ENCODE measurements around the gene NME7. TPM values are rescaled to one million over a fixed set of nuclear protein-coding genes. Genes with fewer than 3 reads are reported as not detected.

Gene NME7
- total and polyA plus RNA-seq, 10 donors: 4.0 to 22.0 (median 9.7) TPM

DNA sequence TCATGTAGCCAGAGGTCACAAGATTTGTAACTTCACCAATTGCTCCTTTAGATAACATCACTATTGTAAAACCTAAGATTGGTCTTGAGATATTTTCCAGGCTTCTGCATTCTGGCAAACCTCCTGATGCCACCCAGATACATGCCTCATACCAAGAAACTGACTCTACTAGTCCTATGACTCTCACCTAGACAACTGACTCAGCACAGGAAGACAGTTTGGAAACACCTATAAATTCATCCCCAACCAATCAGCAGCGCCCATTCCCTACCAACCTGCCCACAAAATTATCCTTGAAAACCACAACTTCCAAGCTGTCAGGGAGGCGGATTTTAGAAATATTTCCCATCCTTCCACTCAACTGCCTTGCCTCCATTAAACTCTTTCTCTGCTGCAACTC, 2.6 kb downstream of the NME7 start:
- TF ChIP-seq POLR2AphosphoS5 (IDR thresholded peaks at IDR 0.05) (no peak), POLR2A (IDR thresholded peaks at IDR 0.05) (no peak)
- TF ChIP-seq, protein P1, sequence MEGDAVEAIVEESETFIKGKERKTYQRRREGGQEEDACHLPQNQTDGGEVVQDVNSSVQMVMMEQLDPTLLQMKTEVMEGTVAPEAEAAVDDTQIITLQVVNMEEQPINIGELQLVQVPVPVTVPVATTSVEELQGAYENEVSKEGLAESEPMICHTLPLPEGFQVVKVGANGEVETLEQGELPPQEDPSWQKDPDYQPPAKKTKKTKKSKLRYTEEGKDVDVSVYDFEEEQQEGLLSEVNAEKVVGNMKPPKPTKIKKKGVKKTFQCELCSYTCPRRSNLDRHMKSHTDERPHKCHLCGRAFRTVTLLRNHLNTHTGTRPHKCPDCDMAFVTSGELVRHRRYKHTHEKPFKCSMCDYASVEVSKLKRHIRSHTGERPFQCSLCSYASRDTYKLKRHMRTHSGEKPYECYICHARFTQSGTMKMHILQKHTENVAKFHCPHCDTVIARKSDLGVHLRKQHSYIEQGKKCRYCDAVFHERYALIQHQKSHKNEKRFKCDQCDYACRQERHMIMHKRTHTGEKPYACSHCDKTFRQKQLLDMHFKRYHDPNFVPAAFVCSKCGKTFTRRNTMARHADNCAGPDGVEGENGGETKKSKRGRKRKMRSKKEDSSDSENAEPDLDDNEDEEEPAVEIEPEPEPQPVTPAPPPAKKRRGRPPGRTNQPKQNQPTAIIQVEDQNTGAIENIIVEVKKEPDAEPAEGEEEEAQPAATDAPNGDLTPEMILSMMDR (IDR thresholded peaks at IDR 0.05 in 8 of 11, conservative IDR thresholded peaks at IDR 0.05 in 3 of 11): no peak
- 92 to 96% (median 95%) methylated on average over 2 of the region's 2 CpGs for WGBS, 5 donors
- intact Hi-C loops (cut with DNase I; ENCODE audit: low total_unique reads): loop anchor here (10.0 kb wide), 1 partner anchor 930 kb away; no protein-coding TSS in a partner anchor

DNA sequence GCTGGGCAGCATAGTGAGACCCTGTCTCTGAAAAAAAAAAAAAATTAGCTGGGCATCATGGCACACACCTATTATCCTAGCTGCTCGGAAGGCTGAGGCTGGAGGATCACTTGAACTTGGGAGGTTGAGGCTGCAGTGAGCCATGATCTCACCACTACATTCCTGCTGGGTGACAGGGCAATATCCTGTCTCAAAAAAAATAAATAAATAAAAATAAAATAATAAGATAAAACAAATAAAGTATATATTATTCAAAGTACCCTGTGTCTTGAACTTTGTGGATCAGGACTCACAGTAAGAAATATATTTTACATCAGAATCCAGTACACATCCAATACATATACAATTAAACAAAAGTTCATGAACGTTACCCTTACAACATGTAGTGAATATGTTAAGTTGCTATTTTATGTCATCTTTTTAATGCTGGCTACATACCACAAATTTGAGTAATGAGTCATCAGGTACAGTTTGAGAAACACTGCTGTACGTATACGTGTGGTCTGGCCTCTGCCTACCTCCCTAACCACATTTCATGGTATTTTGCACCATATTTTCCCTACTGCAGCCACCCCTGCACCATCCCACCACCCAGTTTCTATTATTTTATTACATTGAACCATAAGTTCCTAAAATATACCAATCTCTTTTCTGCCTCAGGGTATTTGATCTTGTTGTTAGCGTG, 4.4 kb downstream of the NME7 start:
- Histone ChIP-seq H3K27ac (no peak overlapping the region), H3K4me1 (peaks cover 0 to 26% (median 8%) of the 10 kb centered on the region in 6 donors), H3K27me3 (replicated peaks in 1 of 7) (no peaks in the 10 kb centered on the region), H3K4me3 (no peak overlapping the region), H3K9me3 (peaks cover 0 to 4% (median 0%) of the 10 kb centered on the region in 8 donors), H3K36me3 (no peaks in the 10 kb centered on the region)
- TF ChIP-seq, protein P1 (IDR thresholded peaks at IDR 0.05 in 8 of 11, conservative IDR thresholded peaks at IDR 0.05 in 3 of 11): no peak
- no peak for TF ChIP-seq POLR2AphosphoS5 (IDR thresholded peaks at IDR 0.05)
- TF ChIP-seq POLR2A (IDR thresholded peaks at IDR 0.05): no peak
- DNase-seq: no peak
- WGBS, 5 donors: 58 to 74% (median 66%) methylated on average over 5 of the region's 5 CpGs
- intact Hi-C loops (cut with DNase I; ENCODE audit: low total_unique reads): loop anchor here (10.0 kb wide), 1 partner anchor 928 kb away; no protein-coding TSS in a partner anchor

More for the DNA sequence above, 2.6 kb downstream of the NME7 start:
- peaks cover 0 to 4% (median 0%) of the 10 kb centered on the region in 8 donors for H3K9me3 ChIP-seq
- peaks cover 10 to 42% (median 24%) of the 10 kb centered on the region in 6 donors for H3K4me1 ChIP-seq
- DNase-seq: no peak
- peaks cover 0 to 5% (median 3%) of the 10 kb centered on the region in 6 donors for H3K36me3 ChIP-seq
- no peak overlapping the region for H3K27ac ChIP-seq
- H3K27me3 ChIP-seq (replicated peaks in 1 of 7): no peaks in the 10 kb centered on the region
- no peak overlapping the region for H3K4me3 ChIP-seq

DNA sequence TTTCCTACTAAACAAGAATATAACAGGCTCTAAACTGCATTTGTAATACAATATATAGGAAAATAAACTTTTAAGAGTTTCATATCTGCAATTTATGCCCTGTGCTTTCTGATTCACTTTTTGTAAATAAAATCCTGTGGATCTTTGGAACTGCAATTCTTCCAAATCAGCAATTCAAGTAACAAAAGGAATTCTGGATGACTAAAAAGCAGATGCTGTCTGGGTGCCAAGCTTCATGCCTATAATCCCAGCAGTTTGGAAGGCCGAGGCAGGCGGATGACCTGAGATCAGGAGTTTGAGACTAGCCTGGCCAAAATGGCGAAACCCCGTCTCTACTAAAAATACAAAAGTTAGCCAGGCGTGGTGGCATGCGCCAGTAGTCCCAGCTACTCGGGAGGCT, 6.3 kb downstream of the NME7 start:
- Histone ChIP-seq H3K4me1 (peaks cover 0 to 13% (median 0%) of the 10 kb centered on the region in 6 donors), H3K27me3 (replicated peaks in 1 of 7) (no peaks in the 10 kb centered on the region), H3K27ac (no peak overlapping the region), H3K4me3 (no peak overlapping the region), H3K36me3 (no peaks in the 10 kb centered on the region), H3K9me3 (peaks cover 0 to 4% (median 0%) of the 10 kb centered on the region in 8 donors)
- TF ChIP-seq, protein P1 (IDR thresholded peaks at IDR 0.05 in 8 of 11, conservative IDR thresholded peaks at IDR 0.05 in 3 of 11): no peak
- no peak for TF ChIP-seq POLR2A (IDR thresholded peaks at IDR 0.05)
- TF ChIP-seq POLR2AphosphoS5 (IDR thresholded peaks at IDR 0.05): no peak
- 90 to 97% (median 94%) methylated on average over 7 of the region's 7 CpGs for WGBS, 5 donors
- intact Hi-C loops (cut with DNase I; ENCODE audit: low total_unique reads): loop anchor here (10.0 kb wide), 1 partner anchor 926 kb away; no protein-coding TSS in a partner anchor
- no peak for DNase-seq

DNA sequence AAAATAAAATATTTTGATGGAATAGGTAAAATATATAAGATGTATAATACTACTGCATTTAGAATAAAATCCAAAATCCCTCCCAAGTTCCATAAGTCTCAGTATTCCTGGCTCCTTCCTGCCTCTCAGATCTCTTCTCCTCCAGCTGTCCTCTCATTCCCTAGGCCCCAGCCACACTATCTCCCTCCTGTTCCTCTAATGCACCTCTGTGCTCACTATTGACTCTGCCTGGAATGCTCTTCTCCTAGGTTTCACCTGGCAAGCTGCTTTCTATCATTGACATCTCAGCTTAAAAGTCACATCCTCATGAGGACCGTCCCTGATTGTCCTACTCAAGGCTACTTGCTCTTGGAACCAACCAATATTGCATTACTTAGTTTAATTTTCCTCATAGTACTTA, 7.2 kb downstream of the NME7 start:
- Histone ChIP-seq H3K4me1 (peaks cover 0 to 10% (median 0%) of the 10 kb centered on the region in 6 donors), H3K27ac (no peak overlapping the region), H3K9me3 (peaks cover 0 to 4% (median 0%) of the 10 kb centered on the region in 8 donors), H3K36me3 (no peaks in the 10 kb centered on the region), H3K4me3 (no peak overlapping the region), H3K27me3 (replicated peaks in 1 of 7) (no peaks in the 10 kb centered on the region)
- intact Hi-C loops (cut with DNase I; ENCODE audit: low total_unique reads): loop anchor here (10.0 kb wide), 1 partner anchor 926 kb away; no protein-coding TSS in a partner anchor
- DNase-seq: no peak
- TF ChIP-seq POLR2A (IDR thresholded peaks at IDR 0.05) (no peak), POLR2AphosphoS5 (IDR thresholded peaks at IDR 0.05) (no peak)
- TF ChIP-seq, protein P1 (IDR thresholded peaks at IDR 0.05 in 8 of 11, conservative IDR thresholded peaks at IDR 0.05 in 3 of 11): no peak
- WGBS, 5 donors: 74 to 92% (median 89%) methylated on average over 1 of the region's 1 CpG
